Measurements from ENCODE around the gene PRPSAP1.
A peak's percentile ranks its signal among the peaks of the same experiment; 100 is the strongest.

PRPSAP1 gene

GRCh38 chr17:76353599-76354316 lies at the start of gene PRPSAP1:
TSS of gene PRPSAP1 (minus strand) at chr17:76353916. CDS start at chr17:76353703, 213 bp downstream.
- DNase-seq: peak; percentile 91

- no peak for DNase-seq
These were observed 49.0 kb upstream of the PRPSAP1 start for GRCh38 chr17:76402711-76403110.

- DNase-seq: no peak
These were observed 45.8 kb upstream of the PRPSAP1 start for GRCh38 chr17:76399175-76400172.

- no peak for DNase-seq
These were observed 44.9 kb upstream of the PRPSAP1 start for GRCh38 chr17:76398523-76399174.

GRCh38 chr17:76397687-76398522 lies 44.2 kb upstream of the PRPSAP1 start:
- peak; percentile 49 for DNase-seq

GRCh38 chr17:76397184-76397583 lies 43.5 kb upstream of the PRPSAP1 start:
- no peak for DNase-seq

- DNase-seq: no peak
These were observed 42.3 kb upstream of the PRPSAP1 start for GRCh38 chr17:76395980-76396379.

GRCh38 chr17:76394166-76394565 lies 40.5 kb upstream of the PRPSAP1 start:
- DNase-seq: no peak

GRCh38 chr17:76391200-76391715 lies 37.5 kb upstream of the PRPSAP1 start:
- no peak for DNase-seq

- no peak for DNase-seq
These were observed 36.3 kb upstream of the PRPSAP1 start for GRCh38 chr17:76390003-76390421.

GRCh38 chr17:76388966-76389888 lies 35.5 kb upstream of the PRPSAP1 start:
- DNase-seq: no peak

GRCh38 chr17:76386966-76387765 lies 33.5 kb upstream of the PRPSAP1 start:
- DNase-seq: no peak

GRCh38 chr17:76385892-76386786 lies 32.4 kb upstream of the PRPSAP1 start:
- DNase-seq: peak; percentile 59

GRCh38 chr17:76384987-76385891 lies 31.5 kb upstream of the PRPSAP1 start:
- no peak for DNase-seq

GRCh38 chr17:76384222-76384986 lies 30.7 kb upstream of the PRPSAP1 start, which contains the start of gene SPHK1:
TSS of gene SPHK1 (plus strand) at chr17:76384609. CDS start at chr17:76385645, 1,036 bp downstream.
- no peak for DNase-seq

- peak; percentile 31 for DNase-seq
These were observed 30.0 kb upstream of the PRPSAP1 start for GRCh38 chr17:76383546-76384221.
